Effector memory CD4-positive, alpha-beta T cell (primary cell): ENCODE measurements around the gene PCDH17.
A peak's percentile ranks its signal among the peaks of the same experiment; 100 is the strongest.

Experiments
- DNase-seq, 3 donors: peaks; one replicate each; pipeline ENCODE4 v3.0.0-alpha.2; 2020
- H3K27ac ChIP-seq: 2 replicates; pipeline ENCODE4 v1.7.0; 2013; ENCODE audit warnings: mild to moderate bottlenecking, low read length, moderate library complexity; ENCODE audit not compliant: insufficient read depth, poor library complexity, severe bottlenecking
- H3K27me3 ChIP-seq: replicated peaks from 2 replicates; pipeline ENCODE4 v1.7.0; 2013; ENCODE audit warnings: mild to moderate bottlenecking, low read length; ENCODE audit not compliant: insufficient read depth, control insufficient read depth, poor library complexity, severe bottlenecking
- H3K36me3 ChIP-seq: 2 replicates; pipeline ENCODE4 v1.7.0; 2013; ENCODE audit warnings: mild to moderate bottlenecking, low read length, moderate library complexity; ENCODE audit not compliant: control insufficient read depth, insufficient read depth
- H3K4me1 ChIP-seq: 2 replicates; pipeline ENCODE4 v1.7.0; 2013; ENCODE audit warnings: low read length, mild to moderate bottlenecking; ENCODE audit not compliant: control insufficient read depth, insufficient read depth, poor library complexity, severe bottlenecking
- H3K4me3 ChIP-seq: 2 replicates; pipeline ENCODE4 v1.7.0; 2013; ENCODE audit warnings: low read length, low read depth, mild to moderate bottlenecking; ENCODE audit not compliant: insufficient read depth, poor library complexity, severe bottlenecking
- H3K9me3 ChIP-seq: 2 replicates; pipeline ENCODE4 v1.7.0; 2013; ENCODE audit warnings: mild to moderate bottlenecking, low read length, moderate library complexity; ENCODE audit not compliant: control insufficient read depth
- total RNA-seq, 3 donors: gene quantifications; one replicate each; lab custom pipeline; 2026; lab: John Stamatoyannopoulos, UW

The PCDH17 gene
- 0 to 0.78 (median 0.35) reads per million in 3 donors for total RNA-seq

- DNase-seq, result no peak
- Histone ChIP-seq H3K27ac (no peak within 1 kb of the TSS), H3K4me1 (peaks cover 19% of the 10 kb centered on the region), H3K9me3 (peaks cover 3% of the 10 kb centered on the region), H3K36me3 (no peaks in the 10 kb centered on the region), H3K4me3 (peak within 1 kb of the TSS; percentile 53), H3K27me3 (peaks cover 20% of the 10 kb centered on the region)
Measured at GRCh38 chr13:57631596-57632275, at the start of gene PCDH17. TSS of gene PCDH17 (plus strand) at chr13:57631744. CDS start at chr13:57632547, 803 bp downstream.

- Histone ChIP-seq H3K4me3 (no peak overlapping the region), H3K9me3 (no peaks in the 10 kb centered on the region), H3K27me3 (no peaks in the 10 kb centered on the region), H3K27ac (no peak overlapping the region), H3K4me1 (no peaks in the 10 kb centered on the region), H3K36me3 (no peaks in the 10 kb centered on the region)
- DNase-seq, result no peak
Measured at GRCh38 chr13:57582032-57582431, 49.5 kb upstream of the PCDH17 start.

DNA sequence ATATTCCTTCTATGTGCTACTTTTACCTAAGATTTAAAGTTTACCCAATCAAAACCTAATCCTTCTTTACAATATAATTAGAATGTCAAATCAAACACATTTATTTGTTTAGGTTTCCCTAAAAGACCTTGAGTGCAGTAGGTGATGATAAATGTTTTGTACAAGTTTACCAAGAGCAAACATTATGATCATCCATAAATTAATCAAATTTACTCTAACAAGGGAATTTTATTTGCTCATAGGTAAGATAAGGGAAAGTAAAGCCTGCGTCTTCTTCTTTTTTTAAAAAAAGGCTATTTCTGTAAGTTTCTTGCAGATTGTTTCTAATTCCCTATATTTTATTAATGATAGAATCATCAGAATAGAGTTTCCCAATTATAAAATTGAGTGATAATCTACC lies 48.0 kb upstream of the PCDH17 start:
- no peak overlapping the region for H3K27ac ChIP-seq
- no peaks in the 10 kb centered on the region for H3K9me3 ChIP-seq
- H3K4me1 ChIP-seq, result no peaks in the 10 kb centered on the region
- H3K27me3 ChIP-seq, result no peaks in the 10 kb centered on the region
- H3K36me3 ChIP-seq, result no peaks in the 10 kb centered on the region
- no peak for DNase-seq
- H3K4me3 ChIP-seq, result no peak overlapping the region

DNA sequence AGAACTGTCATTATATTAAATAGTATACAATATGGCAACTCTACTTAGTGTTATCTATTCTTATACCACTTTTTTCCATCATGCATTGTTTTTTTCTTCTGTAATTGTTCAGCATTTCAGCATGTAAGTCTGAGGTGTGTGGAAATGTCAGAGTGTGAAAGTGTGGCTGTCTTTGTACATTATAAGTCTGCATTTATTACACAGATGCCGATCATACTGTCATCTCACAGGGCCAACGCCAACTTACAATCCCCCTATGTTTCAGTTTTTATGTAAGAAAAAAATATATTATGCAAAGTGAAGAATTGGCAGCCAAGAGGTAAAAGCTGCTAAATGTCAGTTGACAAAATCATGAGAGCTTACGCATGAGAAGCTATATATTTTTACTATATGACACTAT lies 42.9 kb upstream of the PCDH17 start:
- DNase-seq, result no peak
- Histone ChIP-seq H3K27ac (no peak overlapping the region), H3K4me3 (no peak overlapping the region), H3K27me3 (no peaks in the 10 kb centered on the region), H3K4me1 (no peaks in the 10 kb centered on the region), H3K36me3 (no peaks in the 10 kb centered on the region), H3K9me3 (no peaks in the 10 kb centered on the region)

DNA sequence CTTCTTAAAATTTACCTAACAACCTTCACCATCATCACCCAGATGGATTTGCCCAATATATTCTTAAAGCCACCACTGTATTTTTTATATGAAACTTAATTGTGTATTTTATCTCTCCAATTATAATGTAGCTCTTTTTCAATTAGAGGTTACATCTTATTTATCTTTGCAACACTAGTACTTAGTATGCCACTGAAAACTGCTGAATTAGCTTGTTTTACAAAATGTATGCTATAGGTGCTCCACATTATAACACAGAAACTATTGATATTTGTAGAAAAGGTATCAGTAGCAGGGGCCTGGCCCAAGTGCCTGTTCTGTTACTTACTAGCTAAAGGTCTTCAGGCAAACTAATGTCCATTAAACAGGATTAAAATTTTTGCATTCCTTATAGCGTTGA lies 35.8 kb upstream of the PCDH17 start:
- Histone ChIP-seq H3K4me3 (no peak overlapping the region), H3K27ac (no peak overlapping the region), H3K27me3 (no peaks in the 10 kb centered on the region), H3K36me3 (no peaks in the 10 kb centered on the region), H3K4me1 (no peaks in the 10 kb centered on the region), H3K9me3 (no peaks in the 10 kb centered on the region)
- DNase-seq, result no peak

GRCh38 chr13:57601536-57601935 lies 30.0 kb upstream of the PCDH17 start:
- Histone ChIP-seq H3K27ac (no peak overlapping the region), H3K4me1 (no peaks in the 10 kb centered on the region), H3K36me3 (no peaks in the 10 kb centered on the region), H3K9me3 (no peaks in the 10 kb centered on the region), H3K4me3 (no peak overlapping the region), H3K27me3 (no peaks in the 10 kb centered on the region)
- no peak for DNase-seq

DNA sequence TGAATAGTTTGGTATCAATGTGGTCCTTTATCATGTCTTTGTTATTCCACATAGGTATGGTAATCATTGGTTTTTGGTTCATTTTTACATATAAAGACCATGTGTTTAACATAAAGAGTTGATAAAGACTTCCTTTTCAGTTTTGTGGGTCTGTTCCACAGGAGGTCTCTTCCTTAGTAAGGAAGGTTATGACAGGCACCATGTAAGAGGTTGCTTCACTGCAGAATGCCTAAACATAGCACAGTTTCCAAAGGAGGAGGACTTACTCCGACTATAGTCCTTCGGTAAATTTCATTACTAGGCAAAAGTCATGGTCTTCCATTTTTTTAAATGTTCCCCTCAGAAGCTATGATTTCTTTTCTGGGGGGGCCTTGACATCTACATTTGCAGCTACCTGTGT lies 27.1 kb upstream of the PCDH17 start:
- no peak overlapping the region for H3K27ac ChIP-seq
- no peak for DNase-seq
- no peaks in the 10 kb centered on the region for H3K27me3 ChIP-seq
- no peaks in the 10 kb centered on the region for H3K36me3 ChIP-seq
- no peaks in the 10 kb centered on the region for H3K4me1 ChIP-seq
- H3K9me3 ChIP-seq, result no peaks in the 10 kb centered on the region
- no peak overlapping the region for H3K4me3 ChIP-seq

DNA sequence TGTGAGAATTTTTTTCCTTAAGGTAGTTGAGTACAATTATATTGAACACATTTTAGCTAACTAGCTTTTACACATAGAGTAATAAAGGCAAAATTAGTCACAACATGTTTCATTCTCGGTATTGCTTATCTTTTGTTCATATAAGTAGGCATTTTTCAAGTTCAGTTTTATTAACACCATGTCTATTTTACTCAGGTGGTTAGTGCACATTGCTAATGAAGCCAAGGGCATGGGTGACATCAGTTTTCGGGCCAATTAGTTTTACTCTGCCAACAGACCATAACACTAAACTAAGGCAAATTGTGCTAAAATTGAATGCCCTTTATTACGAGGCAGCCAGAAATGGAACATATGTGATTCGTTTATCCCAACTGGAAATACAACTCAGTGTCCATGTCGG lies 19.6 kb upstream of the PCDH17 start:
- H3K27ac ChIP-seq, result no peak overlapping the region
- no peaks in the 10 kb centered on the region for H3K27me3 ChIP-seq
- no peaks in the 10 kb centered on the region for H3K36me3 ChIP-seq
- no peak for DNase-seq
- no peaks in the 10 kb centered on the region for H3K9me3 ChIP-seq
- no peaks in the 10 kb centered on the region for H3K4me1 ChIP-seq
- no peak overlapping the region for H3K4me3 ChIP-seq

DNA sequence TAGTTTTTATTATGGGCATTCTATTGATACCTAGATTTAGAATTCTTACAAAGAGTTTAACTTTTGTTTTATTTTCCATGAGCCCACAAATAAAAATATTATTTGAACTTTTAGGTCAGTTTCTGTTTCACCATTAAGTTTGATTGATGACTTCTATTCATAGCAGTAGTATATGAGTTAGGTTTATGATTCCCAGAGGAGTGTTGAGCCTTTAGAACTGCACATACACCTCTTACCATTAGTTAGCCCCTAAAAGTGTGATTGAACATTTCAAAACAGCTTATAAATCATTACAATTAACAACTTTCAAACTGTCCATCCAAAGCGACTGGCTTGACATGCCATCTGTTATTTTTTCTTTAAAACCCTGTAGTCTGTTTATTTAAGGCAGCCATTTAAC lies 19.0 kb upstream of the PCDH17 start:
- DNase-seq, result no peak
- Histone ChIP-seq H3K4me3 (no peak overlapping the region), H3K36me3 (no peaks in the 10 kb centered on the region), H3K9me3 (no peaks in the 10 kb centered on the region), H3K4me1 (no peaks in the 10 kb centered on the region), H3K27me3 (no peaks in the 10 kb centered on the region), H3K27ac (no peak overlapping the region)

DNA sequence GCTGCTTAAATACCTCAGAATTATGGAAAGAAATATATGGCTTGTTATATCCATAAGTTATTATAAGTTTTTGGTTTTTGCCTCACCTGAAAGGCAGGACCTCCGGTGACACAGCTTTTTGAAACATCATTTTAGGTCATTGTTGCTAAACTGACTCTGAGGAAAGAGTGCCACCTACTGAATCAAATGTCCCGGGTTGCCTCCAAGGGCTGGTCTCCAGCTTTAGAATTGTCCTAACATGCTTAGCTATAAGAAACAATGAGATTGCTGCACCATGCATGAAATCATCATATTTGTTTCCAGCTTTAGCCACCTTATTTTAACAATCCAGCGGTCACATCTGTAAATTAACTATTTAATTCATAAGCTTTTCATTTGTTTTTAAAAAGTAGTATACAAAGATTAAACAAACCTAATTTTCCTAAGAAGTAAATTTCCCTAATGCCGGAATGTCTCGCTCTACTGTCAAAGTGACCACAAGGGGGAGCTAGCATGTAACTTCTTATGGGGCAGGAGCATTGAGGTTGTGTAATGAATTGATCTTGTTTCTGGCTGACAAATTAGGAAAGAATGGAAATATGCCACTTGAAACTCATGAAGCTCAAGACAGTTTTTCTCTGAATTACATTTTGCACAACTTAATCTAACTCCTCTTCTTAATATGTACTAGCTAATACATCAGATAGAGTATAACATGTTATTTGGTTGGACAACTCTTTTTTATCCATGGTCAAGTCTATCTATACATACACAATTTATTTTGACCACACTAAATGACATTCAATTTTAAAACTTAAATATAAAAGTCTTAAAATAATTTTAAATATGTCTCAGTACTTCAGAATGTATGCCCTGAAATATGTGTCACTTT lies 6.7 kb upstream of the PCDH17 start:
- H3K4me1 ChIP-seq, result peaks cover 6% of the 10 kb centered on the region
- DNase-seq, result no peak

More for the DNA sequence above, 6.7 kb upstream of the PCDH17 start:
- H3K4me3 ChIP-seq, result no peak overlapping the region
- H3K9me3 ChIP-seq, result no peaks in the 10 kb centered on the region
- no peaks in the 10 kb centered on the region for H3K27me3 ChIP-seq
- no peaks in the 10 kb centered on the region for H3K36me3 ChIP-seq
- H3K27ac ChIP-seq, result no peak overlapping the region
